Activated CD8-positive, alpha-beta memory T cell treated with anti-CD3 and anti-CD28 coated beads for 4 hours (primary cell): ENCODE results near the gene LANCL3.
"Not testable (repeated sequence)": the region's sequence is repeated elsewhere in the genome, so short reads cannot be mapped to it uniquely, and the experiment has no call there.

Experiments used
- DNase-seq, 2 donors: peaks; one replicate each; pipeline ENCODE4 v3.0.0-alpha.2; 2020; ENCODE audit warnings: low read depth in 2 of 2

LANCL3 gene

DNA sequence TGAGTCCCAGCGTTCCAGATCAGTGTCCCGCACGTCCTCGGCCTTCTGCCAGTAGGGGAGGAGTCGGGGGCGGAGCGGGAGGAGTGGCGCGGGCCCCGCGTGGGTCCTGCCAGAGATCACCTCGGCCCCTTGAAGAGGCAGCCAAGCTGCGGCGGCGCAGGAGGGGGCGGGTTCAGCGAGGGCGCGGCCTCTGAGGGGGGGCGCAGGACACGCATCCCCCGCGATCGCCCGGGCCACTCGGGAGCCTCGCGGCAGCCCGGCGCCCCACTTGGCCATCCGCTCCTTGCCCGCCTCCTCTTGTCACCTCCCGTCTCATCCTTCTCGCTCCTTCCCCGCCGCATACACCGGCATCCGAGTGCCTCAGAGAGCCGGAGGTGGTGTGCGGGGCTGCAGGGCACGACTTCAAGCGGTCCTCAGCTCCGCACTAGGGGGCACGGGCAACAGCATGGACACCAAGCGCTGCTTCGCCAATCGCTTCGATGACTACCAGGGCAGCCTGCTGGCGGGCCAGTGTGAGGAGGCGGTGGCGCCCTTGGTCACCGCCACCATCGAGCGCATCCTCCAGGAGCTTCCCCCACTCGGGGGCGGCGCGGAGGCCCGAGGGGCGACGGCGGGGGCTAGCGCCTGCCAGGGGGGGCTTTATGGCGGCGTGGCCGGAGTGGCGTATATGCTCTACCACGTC is at the start of gene LANCL3:
Gene LANCL3 (plus strand): TSS at position 236 of the 682 bp plus-strand sequence. CDS start 210 bp downstream, at position 446.
- not testable (repeated sequence) for DNase-seq

DNA sequence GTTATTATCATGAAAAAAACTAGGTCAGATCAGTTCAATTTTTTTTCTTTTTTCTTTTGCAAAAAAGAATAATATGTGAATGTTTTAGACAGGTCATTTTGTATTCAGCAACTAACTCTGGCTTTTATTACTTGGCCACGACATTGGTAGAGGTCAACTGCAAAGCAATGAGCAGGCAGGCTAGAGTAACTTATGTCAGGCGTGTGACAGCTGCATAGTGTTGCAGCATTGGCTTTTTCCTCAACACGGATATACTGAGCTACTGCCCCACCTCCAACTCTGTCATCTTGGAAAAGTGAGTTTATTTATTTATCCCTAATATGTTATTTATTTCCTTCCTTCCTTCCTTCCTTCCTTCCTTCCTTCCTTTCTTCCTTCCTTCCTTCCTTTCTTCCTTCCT is 47.8 kb upstream of the LANCL3 start:
- DNase-seq, result not testable (repeated sequence)

DNA sequence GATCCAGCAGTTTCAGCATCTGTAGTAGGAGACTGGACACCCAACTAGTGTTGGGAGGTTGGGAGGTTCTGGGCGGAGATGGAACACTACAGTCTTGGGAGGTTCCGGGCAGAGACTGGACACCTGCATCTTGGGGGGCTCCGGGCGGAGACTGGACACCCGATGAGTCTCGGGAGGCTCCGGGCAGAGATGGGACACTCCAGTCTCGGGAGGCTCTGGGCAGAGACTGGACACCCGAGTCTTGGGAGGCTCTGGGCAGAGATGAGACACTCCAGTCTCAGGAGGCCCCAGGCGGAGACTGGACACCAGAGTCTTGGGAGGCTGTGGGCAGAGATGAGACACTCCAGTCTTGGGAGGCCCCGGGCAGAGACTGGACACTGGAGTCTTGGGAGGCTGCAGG is 29.5 kb upstream of the LANCL3 start:
- no peak for DNase-seq

DNA sequence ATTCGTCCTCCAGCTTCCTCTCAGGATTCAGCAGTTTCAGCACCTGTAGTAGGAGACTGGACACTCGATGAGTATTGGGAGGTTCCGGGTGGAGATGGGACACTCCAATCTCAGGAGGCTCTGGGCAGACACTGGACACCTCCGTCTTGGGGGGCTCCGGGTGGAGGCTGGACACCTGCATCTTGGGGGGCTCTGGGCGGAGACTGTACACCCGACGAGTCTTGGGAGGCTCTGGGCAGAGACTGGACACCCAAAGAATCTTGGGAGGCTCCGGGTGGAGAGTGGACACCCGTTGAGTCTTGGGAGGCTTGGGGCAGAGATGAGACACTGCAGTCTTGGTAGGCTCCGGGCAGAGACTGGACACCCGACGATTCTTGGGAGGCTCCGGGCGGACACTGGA is 28.7 kb upstream of the LANCL3 start:
- DNase-seq, result no peak

DNA sequence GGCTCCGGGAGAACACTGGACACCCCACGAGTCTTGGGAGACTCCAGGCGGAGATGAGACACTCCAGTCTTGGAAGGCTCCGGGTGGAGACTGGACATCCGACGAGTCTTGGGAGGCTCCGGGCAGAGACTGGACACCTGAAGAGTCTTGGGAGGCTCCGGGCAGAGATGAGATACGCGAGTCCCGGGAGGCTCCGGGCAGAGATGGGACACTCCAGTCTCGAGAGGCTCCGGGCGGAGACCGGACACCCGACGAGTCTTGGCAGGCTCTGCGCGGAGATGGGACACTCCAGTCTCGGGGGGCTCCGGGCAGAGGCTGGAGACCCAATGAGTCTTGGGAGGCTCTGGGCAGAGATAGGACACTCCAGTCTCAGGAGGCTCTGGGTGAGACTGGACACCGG is 28.1 kb upstream of the LANCL3 start:
- DNase-seq, result no peak

DNA sequence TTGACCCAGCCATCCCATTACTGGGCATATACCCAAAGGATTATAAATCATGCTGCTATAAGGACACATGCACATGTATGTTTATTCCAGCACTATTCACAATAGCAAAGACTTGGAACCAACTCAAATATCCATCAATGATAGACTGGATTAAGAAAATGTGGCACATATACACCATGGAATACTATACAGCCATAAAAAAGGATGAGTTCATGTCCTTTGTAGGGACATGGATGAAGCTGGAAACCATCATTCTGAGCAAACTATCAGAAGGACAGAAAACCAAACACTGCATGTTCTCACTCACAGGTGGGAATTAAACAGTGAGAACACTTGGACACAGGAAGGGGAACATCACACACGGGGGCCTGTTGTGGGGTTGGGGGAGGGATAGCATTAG is 26.9 kb upstream of the LANCL3 start:
- not testable (repeated sequence) for DNase-seq

DNA sequence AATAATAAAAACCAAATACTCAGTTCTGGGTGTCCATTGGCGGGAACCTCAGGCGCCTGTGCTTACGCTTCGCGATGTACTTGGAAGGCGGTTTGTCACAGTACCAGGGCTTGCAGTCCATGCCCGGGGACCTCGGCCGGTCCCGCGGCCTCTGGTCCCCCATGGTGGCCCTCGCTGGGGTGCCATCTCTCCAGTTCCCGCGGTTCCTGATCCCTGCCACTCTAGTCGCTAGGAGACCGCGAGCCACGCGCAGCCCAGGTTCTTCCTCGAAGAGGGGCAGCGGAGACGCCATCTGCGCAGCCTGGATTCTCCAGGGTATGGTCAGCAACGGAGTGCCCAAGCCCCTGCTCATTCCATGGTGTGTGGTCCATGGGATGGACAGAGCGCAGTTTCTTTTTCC is 26.4 kb upstream of the LANCL3 start:
- no peak for DNase-seq

DNA sequence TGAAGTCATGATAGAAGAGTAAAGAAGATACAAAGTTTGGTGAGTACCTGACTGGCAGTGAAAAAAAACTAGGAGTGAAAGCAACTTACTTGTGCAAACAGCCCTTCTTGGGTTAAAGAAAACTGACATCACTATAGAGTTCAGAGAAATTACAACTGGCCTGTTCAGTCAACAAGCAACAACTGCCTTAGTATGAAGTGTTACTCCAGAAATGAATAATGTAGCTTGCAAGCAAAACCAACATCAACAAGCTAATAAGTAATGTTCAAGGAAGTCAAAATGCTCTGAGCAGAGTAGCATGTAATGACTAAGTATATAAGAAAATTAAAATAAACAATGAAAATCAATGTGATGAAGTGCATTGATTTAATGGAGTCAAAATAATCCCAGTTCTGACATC is 21.8 kb upstream of the LANCL3 start:
- DNase-seq, result not testable (repeated sequence)

DNA sequence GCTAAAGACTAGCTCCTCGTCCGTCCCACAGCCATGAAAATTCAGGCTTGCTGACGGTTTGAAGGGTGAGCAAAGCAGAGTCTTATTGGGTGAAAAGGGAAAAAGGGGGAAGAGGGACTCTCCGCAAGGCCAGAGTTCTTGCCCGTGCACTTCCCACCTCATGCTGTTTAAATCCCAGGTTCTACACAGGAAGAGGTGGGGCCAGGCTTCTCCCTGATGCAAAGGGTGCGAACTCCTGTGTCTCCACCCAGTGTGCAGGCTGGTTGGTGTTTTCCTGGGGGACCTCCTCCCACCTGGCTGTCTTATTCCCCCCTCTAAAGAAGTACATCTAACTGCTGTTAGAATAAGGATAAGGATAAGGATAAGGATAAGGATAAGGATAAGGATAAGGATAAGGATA is 18.0 kb upstream of the LANCL3 start:
- no peak for DNase-seq

DNA sequence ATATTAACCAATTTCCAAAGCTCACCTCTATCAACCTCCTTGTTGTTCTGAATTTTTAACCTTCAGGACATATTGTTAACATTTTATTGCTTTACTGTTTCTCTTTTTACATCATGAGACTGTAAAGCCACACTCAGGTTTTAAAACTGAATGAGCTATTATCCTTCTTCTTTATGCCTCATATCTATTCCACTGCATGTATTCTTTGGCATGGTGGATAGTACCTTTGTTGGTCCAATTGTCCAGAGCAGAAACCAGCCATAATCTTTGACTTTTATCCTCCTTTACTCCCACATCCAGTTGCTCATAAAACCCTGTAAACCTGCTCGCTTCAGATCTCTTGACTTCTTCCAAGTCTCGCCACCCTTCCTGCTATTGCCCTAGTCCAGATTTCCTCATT is 6.2 kb upstream of the LANCL3 start:
- DNase-seq, result not testable (repeated sequence)

DNA sequence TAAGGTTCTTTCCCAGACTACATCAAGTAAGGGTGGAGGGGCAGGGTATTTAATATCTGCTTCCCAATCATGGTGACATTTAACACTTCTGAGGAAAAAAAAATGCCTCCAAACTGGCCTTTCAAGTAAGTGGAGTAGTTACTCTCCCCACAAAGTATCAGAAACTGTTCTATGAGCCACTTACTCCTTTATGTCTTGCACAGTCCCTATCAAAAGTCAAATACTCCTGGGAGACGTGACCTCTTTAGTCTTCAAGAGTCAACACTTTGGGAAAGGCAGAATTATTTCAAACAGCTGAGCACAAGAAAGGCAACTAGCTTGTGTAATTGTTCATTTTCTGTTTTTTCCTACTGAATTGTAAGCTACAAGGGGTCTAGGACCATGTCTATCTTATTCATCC is 1.1 kb upstream of the LANCL3 start:
- not testable (repeated sequence) for DNase-seq

DNA sequence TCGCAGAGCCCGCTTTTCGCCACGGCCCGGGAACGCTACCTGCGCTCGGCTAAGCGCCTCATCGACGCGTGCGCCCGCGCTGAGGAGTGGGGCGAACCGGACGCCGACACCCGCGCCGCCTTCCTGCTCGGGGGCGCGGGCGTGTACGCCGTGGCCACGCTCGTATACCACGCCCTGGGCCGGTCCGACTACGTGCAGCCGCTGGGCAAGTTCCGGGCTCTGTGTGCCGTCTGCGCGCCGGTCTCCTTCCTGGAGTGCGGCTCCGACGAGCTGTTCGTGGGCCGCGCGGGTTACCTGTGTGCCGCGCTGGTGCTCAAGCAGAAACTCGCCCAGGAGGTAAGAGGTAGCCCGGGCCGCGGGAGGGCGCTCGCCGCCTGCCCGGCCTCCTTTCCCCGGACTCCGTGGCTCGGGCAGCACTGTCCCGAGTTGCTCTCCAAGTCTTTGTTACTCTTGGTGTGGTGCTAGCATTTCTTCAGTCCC is 687 bp downstream of the LANCL3 start:
- DNase-seq, result not testable (repeated sequence)

DNA sequence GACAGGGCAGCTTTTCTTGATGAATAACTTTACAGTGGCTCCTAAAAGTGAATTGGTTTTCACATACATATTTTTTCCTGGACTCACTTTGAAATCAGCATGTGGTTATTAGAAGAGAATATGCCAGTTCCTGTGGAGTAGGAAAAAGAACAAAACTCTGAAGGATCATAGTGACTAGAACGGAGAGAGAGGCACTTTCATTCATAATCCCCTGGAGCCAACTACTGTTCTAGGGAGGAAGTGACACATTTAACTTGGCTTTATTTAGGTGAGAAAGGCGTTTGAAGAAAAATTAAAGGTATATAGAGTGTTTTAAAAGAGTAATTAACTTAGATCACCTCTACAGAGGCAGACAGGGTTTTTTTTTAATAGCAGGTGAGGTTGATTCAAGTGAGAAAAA is 1.7 kb downstream of the LANCL3 start:
- DNase-seq, result not testable (repeated sequence)

DNA sequence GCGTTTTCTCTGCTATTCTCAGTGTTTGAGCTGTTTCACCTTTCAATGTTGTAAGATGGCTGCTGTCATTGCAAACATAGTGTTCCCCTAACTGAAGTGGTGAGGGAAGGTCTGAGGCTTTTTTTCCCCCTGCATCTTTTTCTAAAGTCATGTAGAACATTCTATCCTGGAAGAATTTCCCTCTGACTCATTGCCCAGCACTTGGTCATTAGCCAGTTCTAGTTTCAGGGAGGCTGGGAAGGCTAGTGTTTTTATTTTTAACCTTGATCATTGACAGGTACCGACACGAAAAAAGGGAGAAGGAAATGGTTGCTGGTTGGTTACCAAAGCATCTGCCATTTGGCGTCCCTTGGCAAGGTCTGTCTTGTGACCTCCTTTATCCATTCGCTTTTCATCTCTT is 6.6 kb downstream of the LANCL3 start:
- DNase-seq, result no peak

DNA sequence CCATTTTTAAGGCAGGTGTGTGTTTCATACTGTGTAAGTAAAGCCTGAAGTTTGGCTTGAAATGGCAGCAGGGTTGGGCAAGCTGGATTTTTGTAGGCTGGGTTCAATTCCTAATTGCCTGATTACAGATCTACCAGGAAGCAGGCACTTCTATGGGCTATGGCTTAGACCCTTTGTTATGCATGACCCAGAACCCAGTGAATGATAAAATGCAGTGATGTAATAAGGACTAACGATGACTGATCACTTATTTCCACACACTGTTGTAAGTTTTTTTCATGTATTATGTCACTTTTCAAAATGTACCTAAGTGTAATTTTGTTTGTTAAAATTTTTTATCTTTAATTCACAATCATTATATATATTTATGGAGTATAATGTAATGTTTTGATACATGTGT is 8.6 kb downstream of the LANCL3 start:
- DNase-seq, result no peak

DNA sequence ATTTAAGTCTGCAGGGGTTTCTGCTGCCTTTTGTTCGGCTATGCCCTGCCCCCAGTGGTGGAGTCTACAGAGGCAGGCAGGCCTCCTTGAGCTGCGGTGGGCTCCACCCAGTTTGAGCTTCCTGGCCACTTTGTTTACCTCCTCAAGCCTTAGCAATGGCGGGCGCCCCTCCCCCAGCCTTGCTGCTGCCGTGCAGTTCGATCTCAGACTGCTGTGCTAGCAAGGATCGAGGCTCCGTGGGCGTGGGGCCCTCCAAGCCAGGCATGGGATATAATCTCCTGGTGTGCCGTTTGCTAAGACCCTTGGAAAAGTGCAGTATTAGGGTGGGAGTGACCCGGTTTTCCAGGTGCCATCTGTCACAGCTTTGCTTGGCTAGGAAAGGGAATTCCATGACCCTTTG is 15.9 kb downstream of the LANCL3 start:
- not testable (repeated sequence) for DNase-seq

DNA sequence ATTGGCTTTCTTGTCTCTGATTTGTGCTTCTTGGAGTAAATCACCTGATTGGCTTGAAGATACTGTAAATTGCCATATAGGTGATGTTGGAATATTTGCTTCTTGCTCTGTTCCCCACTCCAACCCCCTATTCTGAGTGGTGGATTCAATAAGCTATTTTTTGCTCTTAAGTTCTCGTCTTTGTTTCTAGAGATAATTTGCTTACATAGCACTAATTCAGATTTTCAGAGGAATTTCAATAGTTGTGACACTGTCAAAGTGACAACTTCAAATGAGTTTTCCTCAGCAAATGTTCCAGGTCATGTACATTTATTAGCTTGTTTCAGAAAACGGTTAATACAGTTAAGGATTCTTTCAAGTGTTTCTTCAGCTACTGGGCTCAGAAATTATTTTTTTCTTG is 18.6 kb downstream of the LANCL3 start:
- DNase-seq, result no peak

DNA sequence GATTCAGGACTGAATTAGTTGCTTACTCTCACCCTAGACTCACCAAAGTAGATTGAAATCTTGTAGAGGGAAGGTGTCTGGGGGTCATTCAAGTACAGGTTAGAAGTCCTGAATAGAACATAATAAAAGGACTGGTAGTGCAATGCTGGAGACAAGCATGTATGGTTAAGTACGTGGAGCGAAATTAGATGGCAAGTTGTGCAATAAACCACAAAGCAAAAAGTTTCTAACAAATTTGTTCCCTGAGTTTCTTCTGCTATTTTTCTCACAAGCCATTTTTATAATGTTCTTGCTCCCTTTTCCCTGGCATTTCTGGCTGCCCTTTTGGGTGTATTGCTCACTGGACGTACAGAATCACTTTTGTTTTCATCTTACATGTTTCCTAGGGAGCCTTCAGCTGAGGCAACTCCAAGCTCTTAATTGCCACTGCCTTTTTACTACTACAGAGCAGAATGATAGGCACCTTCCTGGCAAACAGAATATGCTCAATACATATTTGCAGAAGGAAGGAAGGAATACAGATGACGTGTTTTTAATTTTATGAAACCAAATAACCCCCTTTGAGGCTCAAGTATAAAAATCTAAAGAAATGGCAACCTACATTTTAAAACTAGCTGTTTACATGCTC is 23.4 kb downstream of the LANCL3 start:
- DNase-seq, result no peak

DNA sequence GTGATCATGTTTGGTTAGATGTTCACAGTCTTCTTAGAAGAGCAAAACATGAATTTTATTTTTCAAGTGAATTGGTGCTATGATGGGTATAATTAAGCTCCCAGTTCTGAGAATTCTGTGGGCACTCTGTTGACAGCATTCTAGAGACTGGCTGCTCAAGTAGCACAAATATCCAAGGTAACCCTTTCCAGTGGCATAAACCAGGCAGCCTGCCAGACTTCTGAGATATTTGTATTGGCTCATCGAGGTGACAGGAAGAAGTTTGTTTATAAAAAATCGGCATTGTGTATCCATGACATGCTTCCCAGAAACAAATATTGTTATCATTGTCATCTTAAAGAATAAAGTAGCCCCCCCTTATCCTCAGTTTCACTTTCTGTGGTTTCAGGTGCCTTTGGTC is 28.3 kb downstream of the LANCL3 start:
- no peak for DNase-seq

DNA sequence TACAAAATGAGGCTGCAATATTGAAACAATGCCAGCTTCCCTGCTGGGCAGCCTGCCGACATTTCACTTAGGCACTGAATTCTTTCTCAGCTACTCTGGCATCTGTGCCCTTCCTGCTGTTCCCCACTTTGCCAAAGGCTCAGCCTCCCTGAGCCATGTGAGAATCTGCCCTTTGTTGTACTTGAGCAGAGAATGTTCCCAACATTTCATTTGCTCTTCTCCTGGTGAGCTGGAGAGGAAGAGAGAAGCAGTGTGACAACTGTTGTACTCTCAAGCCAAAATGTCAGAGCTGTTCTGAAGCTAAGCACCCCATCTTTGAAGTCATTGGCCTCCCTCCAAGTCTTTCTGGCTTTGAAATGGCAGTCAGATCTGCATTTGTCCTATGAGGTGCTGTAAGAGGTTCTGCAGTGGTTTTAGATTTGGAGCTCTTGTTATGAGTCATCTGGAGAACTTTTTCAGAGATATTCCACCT is 32.5 kb downstream of the LANCL3 start:
- DNase-seq, result no peak

DNA sequence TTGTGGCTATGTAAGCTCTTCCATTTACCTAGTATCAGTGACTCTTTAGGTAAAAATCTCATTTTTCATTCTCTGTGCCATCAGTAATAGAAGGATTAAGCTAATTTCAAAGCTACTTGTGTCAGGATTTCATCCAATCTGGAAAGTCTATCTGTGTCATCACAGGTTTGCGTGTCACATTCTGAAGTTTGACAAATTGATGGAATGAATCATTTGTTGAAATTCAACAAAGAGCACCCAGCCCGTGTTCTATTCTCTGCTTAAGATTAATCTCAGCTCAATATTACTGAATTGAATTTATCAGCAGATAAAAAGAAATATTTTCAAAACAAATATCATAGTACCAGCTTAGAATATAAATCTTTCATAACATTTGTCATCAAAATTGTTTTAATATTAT is 35.8 kb downstream of the LANCL3 start:
- no peak for DNase-seq

DNA sequence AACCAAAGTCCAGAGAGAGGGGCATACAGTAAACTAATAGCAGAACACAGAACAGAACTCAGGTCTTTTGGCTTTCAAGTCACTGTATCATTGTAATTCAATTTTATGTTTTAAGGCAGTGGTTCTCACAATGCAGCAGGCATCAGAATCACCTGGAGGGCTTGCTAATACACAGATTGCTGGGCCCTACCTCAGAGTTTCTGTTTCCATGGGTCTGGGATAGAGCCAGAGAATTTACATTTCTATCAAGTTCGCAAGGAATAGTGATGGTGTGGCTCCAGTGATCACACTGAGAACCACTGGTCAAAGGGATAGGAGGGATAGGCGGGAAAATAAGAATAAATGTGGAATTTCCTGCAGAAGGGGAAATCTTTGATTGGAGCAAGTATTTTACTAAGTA is 36.7 kb downstream of the LANCL3 start:
- DNase-seq, result no peak

DNA sequence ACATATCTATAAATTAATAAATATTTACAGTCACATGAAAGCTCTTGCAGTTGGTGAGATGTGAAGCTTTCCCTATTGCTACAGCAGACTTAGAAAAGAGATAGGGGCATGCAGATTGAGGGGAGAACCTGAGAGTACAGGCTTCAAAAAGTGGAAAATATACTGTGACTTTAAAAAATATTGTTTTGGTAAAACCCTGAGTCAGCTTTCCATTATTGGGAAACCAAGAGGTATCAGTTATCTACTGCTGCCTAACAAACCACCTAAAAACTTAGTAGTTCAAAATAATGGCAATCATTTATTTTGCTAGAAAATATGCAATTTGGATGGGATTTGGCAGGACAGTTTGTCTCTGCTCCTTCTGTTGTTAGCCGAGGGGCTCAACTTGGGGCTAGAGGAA is 38.3 kb downstream of the LANCL3 start:
- no peak for DNase-seq
